B cell (primary cell): Measurements from ENCODE around the gene RDH8. TPM values are rescaled to one million over a fixed set of nuclear protein-coding genes. Genes with fewer than 3 reads are reported as not detected.

ENCODE experiments used
- ATAC-seq: fragments of 200-7000 bp; cut with Tn5 transposase; one replicate; pipeline ENCODE4 v1.10.0; 2021; ENCODE audit warnings: low read depth, mild to moderate bottlenecking, moderate number of reproducible peaks, moderate library complexity
- CTCF ChIA-PET: fragments of 350-600 bp; sonication (Branson Sonifier 250); formaldehyde crosslinking; loops from one replicate; lab custom pipeline; 2021; ENCODE audit warnings: antibody characterized with exemption, inconsistent platforms; lab: Charles Lee
- POLR2A ChIA-PET: fragments of 350-600 bp; sonication (Branson Sonifier 250); formaldehyde crosslinking; loops from one replicate; lab custom pipeline; 2021; ENCODE audit warnings: antibody characterized with exemption; lab: Charles Lee
- DNase-seq: peaks from one replicate; pipeline ENCODE4 v3.0.0; 2013
- H2AFZ ChIP-seq: 2 replicates; pipeline ENCODE4 v1.6.1; 2012; ENCODE audit warnings: mild to moderate bottlenecking, low read depth, low read length; ENCODE audit not compliant: insufficient read depth, poor library complexity, severe bottlenecking
- H3K27ac ChIP-seq, 2 donors: 1 replicate in 1 of 2; 2 replicates in 1 of 2; pipeline ENCODE4 v1.5.1; 2012 to 2013; ENCODE audit warnings: low read length in 2 of 2, mild to moderate bottlenecking in 2 of 2, moderate library complexity in 1 of 2
- H3K27me3 ChIP-seq, 4 experiments: fragments of 200-600 bp in 1 of 4; sonication (generic) in 1 of 4; replicated peaks in 1 of 4; 1 replicate in 2 of 4; 2 replicates in 2 of 4; pipeline versions ENCODE4 v1.6.1 to v1.7.0; 2013 to 2016; ENCODE audit warnings: low read length in 3 of 4, mild to moderate bottlenecking in 2 of 4, mixed read lengths in 1 of 4, moderate library complexity in 1 of 4; ENCODE audit not compliant: insufficient read depth in 4 of 4, control insufficient read depth in 3 of 4; ENCODE audit errors: control extremely low read depth in 1 of 4
- H3K36me3 ChIP-seq, 2 experiments: replicated peaks in 1 of 2; 1 replicate in 1 of 2; 2 replicates in 1 of 2; pipeline versions ENCODE4 v1.6.1 to v1.7.1; 2013; ENCODE audit warnings: low read length in 1 of 2; ENCODE audit not compliant: insufficient read depth in 2 of 2, control insufficient read depth in 1 of 2; ENCODE audit errors: control extremely low read depth in 1 of 2, extremely low read depth in 1 of 2
- H3K4me1 ChIP-seq, 2 donors: fragments of 200-600 bp in 1 of 2; sonication (generic) in 1 of 2; 1 replicate in 1 of 2; 2 replicates in 1 of 2; pipeline versions ENCODE4 v1.5.1 to v1.6.1; 2013 to 2017; ENCODE audit warnings: low read length in 2 of 2; ENCODE audit not compliant: control insufficient read depth in 2 of 2, insufficient read depth in 2 of 2
- H3K4me2 ChIP-seq: replicated peaks from 2 replicates; pipeline ENCODE3; 2012; ENCODE audit warnings: mild to moderate bottlenecking, low read depth, low read length; ENCODE audit not compliant: poor library complexity, severe bottlenecking
- H3K4me3 ChIP-seq, 5 experiments: fragments of 200-600 bp in 1 of 5; sonication (generic) in 1 of 5; 1 replicate in 3 of 5; 2 replicates in 2 of 5; pipeline versions ENCODE4 v1.5.1 to v1.7.0; 2011 to 2016; ENCODE audit warnings: low read length in 4 of 5, mild to moderate bottlenecking in 4 of 5, low read depth in 2 of 5, control low read depth in 1 of 5, moderate library complexity in 1 of 5; ENCODE audit not compliant: insufficient read depth in 1 of 5; ENCODE audit errors: control extremely low read depth in 1 of 5, extremely low read depth in 1 of 5
- H3K79me2 ChIP-seq: fragments of 200-600 bp; sonication (generic); one replicate; pipeline ENCODE4 v1.6.0; 2016; ENCODE audit warnings: low read length; ENCODE audit not compliant: control insufficient read depth, insufficient read depth
- H3K9ac ChIP-seq: fragments of 200-600 bp; sonication (generic); 2 replicates; pipeline ENCODE4 v1.6.1; 2017; ENCODE audit warnings: mild to moderate bottlenecking, low read length, moderate library complexity
- H3K9me3 ChIP-seq, 3 donors: one replicate each; pipeline versions ENCODE4 v1.6.1 to v1.7.1; 2013; ENCODE audit warnings: low read length in 2 of 3; ENCODE audit not compliant: control insufficient read depth in 2 of 3, insufficient read depth in 1 of 3; ENCODE audit errors: control extremely low read depth in 1 of 3
- H4K20me1 ChIP-seq: 2 replicates; pipeline ENCODE4 v1.6.0; 2012; ENCODE audit warnings: mild to moderate bottlenecking, low read length; ENCODE audit not compliant: insufficient read depth, control insufficient read depth, poor library complexity, severe bottlenecking
- H3K27ac Mint-ChIP-seq: one replicate; pipeline ENCODE4 v1.8.0; 2021; ENCODE audit warnings: mixed read lengths
- H3K27me3 Mint-ChIP-seq: one replicate; pipeline ENCODE4 v1.8.0; 2021; ENCODE audit warnings: mixed read lengths
- H3K4me1 Mint-ChIP-seq: one replicate; pipeline ENCODE4 v1.8.0; 2021; ENCODE audit warnings: mixed read lengths
- H3K4me3 Mint-ChIP-seq: one replicate; pipeline ENCODE4 v1.8.0; 2021; ENCODE audit warnings: mixed read lengths
- H3K9me3 Mint-ChIP-seq: one replicate; pipeline ENCODE4 v1.8.0; 2022; ENCODE audit warnings: mixed read lengths; ENCODE audit not compliant: insufficient read depth
- CTCF ChIP-seq: fragments of 200-600 bp; IDR thresholded peaks from one replicate; pipeline ENCODE4 v1.8.0; 2022; ENCODE audit warnings: antibody characterized with exemption, mild to moderate bottlenecking
- EZH2 ChIP-seq: IDR thresholded peaks from 2 replicates; pipeline ENCODE4 v1.6.1; 2012; ENCODE audit warnings: borderline replicate concordance, low read depth, mild to moderate bottlenecking, moderate library complexity, low read length; ENCODE audit not compliant: insufficient read depth, poor library complexity, severe bottlenecking
- WGBS: methylation state at CpG from one replicate; pipeline ENCODE4 v1.1.5; 2013; ENCODE audit warnings: missing lambda C conversion rate; ENCODE audit not compliant: insufficient coverage; 5-methylcytosine and 5-hydroxymethylcytosine counted together
- intact Hi-C: fragments of 100-400 bp; cut with micrococcal nuclease; formaldehyde crosslinking; loops from one replicate; pipeline ENCODE4 v1.10.0; 2022
- polyA plus RNA-seq: library from polyadenylated mRNA; depleted of rRNA; stranded (reverse); fragments of >200 nt; gene quantifications from 2 replicates; pipeline ENCODE4 v1.2.3, GENCODE V29; 2012
- total RNA-seq, 2 donors: library from RNA; stranded (reverse); fragments of 120-200 nt in 1 of 2; gene quantifications; 1 replicate in 1 of 2; 2 replicates in 1 of 2; pipeline versions ENCODE4 v1.2.3 to v1.2.4, GENCODE V29; 2013 to 2022

RDH8 gene
- total and polyA plus RNA-seq, 2 donors (not counting 1 experiment from before 2014, with no cell fraction given): not detected

- Histone ChIP-seq H3K4me3 (no peak overlapping the region), H3K27ac (no peak overlapping the region), H3K79me2 (no peaks in the 10 kb centered on the region), H3K9ac (no peak overlapping the region), H3K9me3 (peaks cover 0 to 13% (median 0%) of the 10 kb centered on the region in 3 donors), H3K4me2 (no peak overlapping the region), H3K4me1 (no peaks in the 10 kb centered on the region), H4K20me1 (no peaks in the 10 kb centered on the region), H3K27me3 (peaks cover 0 to 38% (median 5%) of the 10 kb centered on the region in 4 experiments), H3K36me3 (no peaks in the 10 kb centered on the region), H2AFZ (no peak overlapping the region)
- TF ChIP-seq CTCF (no peak), EZH2 (no peak)
- H3K27ac Mint-ChIP-seq: no peak overlapping the region
- H3K27me3 Mint-ChIP-seq: peaks cover 28% of the 10 kb centered on the region
- DNase-seq (no peak), ATAC-seq (no peak)
- H3K4me1 Mint-ChIP-seq: no peaks in the 10 kb centered on the region
- intact Hi-C loops: no loop called here
- WGBS: 89% methylated on average over 3 of the region's 8 CpGs
- ChIA-PET POLR2A (no interaction called here), CTCF (no interaction called here)
- no peaks in the 10 kb centered on the region for H3K9me3 Mint-ChIP-seq
- no peak overlapping the region for H3K4me3 Mint-ChIP-seq
Observed at GRCh38 chr19:10033614-10034013, 20.3 kb downstream of the RDH8 start.

- ChIA-PET POLR2A (no interaction called here), CTCF (no interaction called here)
- Mint-ChIP-seq H3K4me1 (no peaks in the 10 kb centered on the region), H3K4me3 (no peak overlapping the region), H3K9me3 (peaks cover 2% of the 10 kb centered on the region), H3K27me3 (peaks cover 45% of the 10 kb centered on the region), H3K27ac (no peak overlapping the region)
- Histone ChIP-seq H3K79me2 (no peaks in the 10 kb centered on the region), H3K4me3 (no peak overlapping the region), H3K4me1 (no peaks in the 10 kb centered on the region), H3K4me2 (no peak overlapping the region), H3K36me3 (no peaks in the 10 kb centered on the region), H3K27ac (no peak overlapping the region), H3K27me3 (peaks cover 0 to 37% (median 5%) of the 10 kb centered on the region in 4 experiments), H4K20me1 (no peaks in the 10 kb centered on the region), H2AFZ (no peak overlapping the region), H3K9ac (no peak overlapping the region), H3K9me3 (peaks cover 0 to 37% (median 0%) of the 10 kb centered on the region in 3 donors)
- ATAC-seq (no peak), DNase-seq (no peak)
- TF ChIP-seq EZH2 (no peak), CTCF (no peak)
- intact Hi-C loops: no loop called here
- 74% methylated on average over 4 of the region's 5 CpGs for WGBS
Observed at GRCh38 chr19:10036601-10037071, 23.4 kb downstream of the RDH8 start.
